HG03460 (cell line): ENCODE results near the gene CNTNAP2.
"Not testable (repeated sequence)": the region's sequence is repeated elsewhere in the genome, so short reads cannot be mapped to it uniquely, and the experiment has no call there.

ENCODE experiments used
- ATAC-seq: cut with Tn5 transposase; IDR thresholded peaks from one replicate; pipeline ENCODE4 v1.9.1; 2021; ENCODE audit not compliant: unreplicated experiment

The CNTNAP2 gene

GRCh38 chr7:148395990-148396716 lies 2279.6 kb downstream of the CNTNAP2 start:
- ATAC-seq, result no peak

- no peak for ATAC-seq
Measured at GRCh38 chr7:148397056-148397455, 2280.5 kb downstream of the CNTNAP2 start.

GRCh38 chr7:148397551-148397950 lies 2280.9 kb downstream of the CNTNAP2 start:
- no peak for ATAC-seq

GRCh38 chr7:148397985-148398384 lies 2281.4 kb downstream of the CNTNAP2 start:
- no peak for ATAC-seq

- ATAC-seq, result peak; percentile 91
Measured at GRCh38 chr7:148398844-148399365, 2282.3 kb downstream of the CNTNAP2 start.

GRCh38 chr7:148400101-148400500 lies 2283.5 kb downstream of the CNTNAP2 start:
- no peak for ATAC-seq

GRCh38 chr7:148402159-148402558 lies 2285.6 kb downstream of the CNTNAP2 start:
- ATAC-seq, result no peak

GRCh38 chr7:148403466-148403993 lies 2286.9 kb downstream of the CNTNAP2 start:
- ATAC-seq, result no peak

GRCh38 chr7:148408307-148408706 lies 2291.7 kb downstream of the CNTNAP2 start:
- ATAC-seq, result no peak

- no peak for ATAC-seq
Measured at GRCh38 chr7:148410905-148411304, 2294.3 kb downstream of the CNTNAP2 start.

- ATAC-seq, result no peak
Measured at GRCh38 chr7:148412691-148413090, 2296.1 kb downstream of the CNTNAP2 start.

GRCh38 chr7:148419856-148420832 lies 2303.5 kb downstream of the CNTNAP2 start:
- ATAC-seq, result peak; percentile 96

- no peak for ATAC-seq
Measured at GRCh38 chr7:148422030-148422429, 2305.4 kb downstream of the CNTNAP2 start.

GRCh38 chr7:148426393-148426792 lies 2309.8 kb downstream of the CNTNAP2 start:
- not testable (repeated sequence) for ATAC-seq

GRCh38 chr7:148430690-148431089 lies 2314.1 kb downstream of the CNTNAP2 start:
- not testable (repeated sequence) for ATAC-seq

- no peak for ATAC-seq
Measured at GRCh38 chr7:148433521-148434180, 2317.1 kb downstream of the CNTNAP2 start.

- ATAC-seq, result no peak
Measured at GRCh38 chr7:148434181-148434757, 2317.7 kb downstream of the CNTNAP2 start.

GRCh38 chr7:148434887-148435286 lies 2318.3 kb downstream of the CNTNAP2 start:
- ATAC-seq, result no peak

- ATAC-seq, result no peak
Measured at GRCh38 chr7:148435715-148436114, 2319.1 kb downstream of the CNTNAP2 start.

- ATAC-seq, result no peak
Measured at GRCh38 chr7:148436135-148436534, 2319.5 kb downstream of the CNTNAP2 start.
